GM12874 (cell line): ENCODE data around the gene MISP3.

Source experiments
- TF ChIP-seq, protein P1 (sequence below): IDR thresholded peaks from 2 replicates; pipeline ENCODE4 v1.5.1; 2011; ENCODE audit warnings: low read depth, mild to moderate bottlenecking, control low read depth, low read length, moderate library complexity; ENCODE audit not compliant: insufficient read depth

The MISP3 gene

DNA sequence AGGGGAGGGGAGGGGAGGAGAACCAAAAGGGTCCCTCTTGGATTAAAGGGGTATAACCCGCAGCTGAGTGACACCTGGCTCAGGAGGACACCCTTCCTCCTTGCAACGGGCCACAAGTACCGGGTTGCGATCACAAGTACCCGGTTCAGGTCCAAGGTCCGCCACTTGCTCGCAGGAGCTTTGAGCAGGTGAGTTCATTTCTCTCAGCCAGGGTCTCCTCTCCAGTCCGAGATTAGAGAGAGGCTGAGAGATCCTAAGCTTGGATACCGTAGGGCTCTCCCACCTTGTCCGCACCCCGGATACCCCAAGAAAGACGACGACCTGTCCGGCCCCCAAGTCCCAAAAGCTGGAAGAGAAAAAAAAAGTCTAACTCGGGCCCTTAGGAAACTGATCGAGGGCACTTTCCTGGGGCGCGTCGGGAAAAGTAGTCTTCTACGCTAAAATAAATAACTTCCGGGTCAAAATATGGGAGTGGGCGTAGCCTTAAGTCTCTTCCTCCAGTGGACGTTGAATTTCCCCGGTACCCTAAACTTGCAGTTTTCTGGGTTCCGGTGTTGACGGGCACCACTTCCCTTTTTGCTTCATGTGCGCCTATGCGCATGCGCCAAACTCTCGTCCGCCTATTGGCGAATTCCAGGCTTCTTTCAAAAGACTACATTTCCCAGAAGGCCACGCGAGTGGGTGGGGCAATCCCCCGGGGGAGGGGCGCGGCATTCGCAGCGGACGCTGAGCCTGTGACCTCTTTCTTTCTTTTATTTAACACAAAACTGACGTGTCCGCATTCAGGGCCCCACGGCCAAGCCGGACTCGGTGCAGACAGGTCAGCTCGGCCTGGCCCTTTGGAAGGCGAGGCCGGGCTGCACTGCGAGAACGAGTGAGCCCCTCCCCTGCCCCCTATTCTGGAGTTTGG lies 8.6 kb downstream of the MISP3 start:
- TF ChIP-seq, protein P1, sequence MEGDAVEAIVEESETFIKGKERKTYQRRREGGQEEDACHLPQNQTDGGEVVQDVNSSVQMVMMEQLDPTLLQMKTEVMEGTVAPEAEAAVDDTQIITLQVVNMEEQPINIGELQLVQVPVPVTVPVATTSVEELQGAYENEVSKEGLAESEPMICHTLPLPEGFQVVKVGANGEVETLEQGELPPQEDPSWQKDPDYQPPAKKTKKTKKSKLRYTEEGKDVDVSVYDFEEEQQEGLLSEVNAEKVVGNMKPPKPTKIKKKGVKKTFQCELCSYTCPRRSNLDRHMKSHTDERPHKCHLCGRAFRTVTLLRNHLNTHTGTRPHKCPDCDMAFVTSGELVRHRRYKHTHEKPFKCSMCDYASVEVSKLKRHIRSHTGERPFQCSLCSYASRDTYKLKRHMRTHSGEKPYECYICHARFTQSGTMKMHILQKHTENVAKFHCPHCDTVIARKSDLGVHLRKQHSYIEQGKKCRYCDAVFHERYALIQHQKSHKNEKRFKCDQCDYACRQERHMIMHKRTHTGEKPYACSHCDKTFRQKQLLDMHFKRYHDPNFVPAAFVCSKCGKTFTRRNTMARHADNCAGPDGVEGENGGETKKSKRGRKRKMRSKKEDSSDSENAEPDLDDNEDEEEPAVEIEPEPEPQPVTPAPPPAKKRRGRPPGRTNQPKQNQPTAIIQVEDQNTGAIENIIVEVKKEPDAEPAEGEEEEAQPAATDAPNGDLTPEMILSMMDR = no peak

DNA sequence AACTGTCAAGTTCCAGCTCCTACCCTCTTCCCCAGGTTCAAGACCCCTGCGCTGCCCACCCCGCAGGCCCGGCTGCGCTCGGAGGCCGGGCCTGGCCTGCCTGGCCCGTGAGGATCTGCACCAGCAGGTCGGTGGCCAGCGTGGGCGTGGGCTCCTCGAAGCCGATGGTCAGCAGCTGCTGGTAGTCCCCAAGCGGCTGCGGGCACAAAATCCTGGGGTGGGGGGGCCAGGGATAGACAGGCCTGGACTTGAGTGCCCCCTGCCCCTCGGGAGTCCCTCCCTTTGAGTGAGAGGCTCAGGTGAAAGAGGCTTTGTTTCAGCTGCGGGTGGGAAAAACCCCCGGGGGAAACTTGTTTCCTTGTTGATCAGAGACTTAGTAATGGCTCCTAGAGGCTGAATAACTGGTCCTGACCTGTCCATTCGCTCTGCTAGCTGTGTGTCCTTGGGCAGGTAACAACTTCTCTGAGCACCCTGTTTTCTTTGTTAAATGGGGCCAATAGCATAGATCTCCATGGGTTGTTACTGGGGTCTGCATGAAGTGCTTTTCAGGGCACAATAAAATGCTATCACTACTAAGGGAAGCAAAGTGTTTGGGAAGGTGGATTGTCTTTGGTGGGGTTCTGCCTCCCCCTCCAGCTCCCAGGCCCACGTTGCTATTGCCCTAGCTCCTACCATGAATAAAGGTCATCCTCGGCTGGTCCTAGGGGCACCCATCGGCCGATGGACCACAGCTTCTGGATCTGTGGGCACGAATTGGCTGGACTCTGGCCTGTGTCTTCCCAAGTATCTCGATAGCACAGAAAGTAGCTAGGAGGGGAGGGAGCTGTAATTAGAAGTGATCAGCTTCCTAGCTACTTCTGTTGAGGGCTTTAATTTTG lies 9.4 kb downstream of the MISP3 start:
- TF ChIP-seq, protein P1 = no peak

DNA sequence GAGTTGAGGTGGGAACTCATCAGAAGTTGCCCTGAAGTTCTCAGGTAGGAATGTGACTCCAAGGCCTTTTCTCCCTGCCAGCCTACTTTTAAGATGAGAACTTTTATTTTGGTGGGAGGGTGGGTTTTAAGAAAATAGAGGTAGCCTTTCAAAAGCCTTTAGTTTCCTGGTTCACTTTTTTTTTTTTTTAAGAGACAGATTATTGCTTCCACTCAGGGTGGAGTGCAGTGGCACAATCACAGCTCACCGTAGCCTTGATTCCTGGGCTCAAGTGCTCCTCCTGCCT lies 10.0 kb downstream of the MISP3 start:
- TF ChIP-seq, protein P1 = no peak

DNA sequence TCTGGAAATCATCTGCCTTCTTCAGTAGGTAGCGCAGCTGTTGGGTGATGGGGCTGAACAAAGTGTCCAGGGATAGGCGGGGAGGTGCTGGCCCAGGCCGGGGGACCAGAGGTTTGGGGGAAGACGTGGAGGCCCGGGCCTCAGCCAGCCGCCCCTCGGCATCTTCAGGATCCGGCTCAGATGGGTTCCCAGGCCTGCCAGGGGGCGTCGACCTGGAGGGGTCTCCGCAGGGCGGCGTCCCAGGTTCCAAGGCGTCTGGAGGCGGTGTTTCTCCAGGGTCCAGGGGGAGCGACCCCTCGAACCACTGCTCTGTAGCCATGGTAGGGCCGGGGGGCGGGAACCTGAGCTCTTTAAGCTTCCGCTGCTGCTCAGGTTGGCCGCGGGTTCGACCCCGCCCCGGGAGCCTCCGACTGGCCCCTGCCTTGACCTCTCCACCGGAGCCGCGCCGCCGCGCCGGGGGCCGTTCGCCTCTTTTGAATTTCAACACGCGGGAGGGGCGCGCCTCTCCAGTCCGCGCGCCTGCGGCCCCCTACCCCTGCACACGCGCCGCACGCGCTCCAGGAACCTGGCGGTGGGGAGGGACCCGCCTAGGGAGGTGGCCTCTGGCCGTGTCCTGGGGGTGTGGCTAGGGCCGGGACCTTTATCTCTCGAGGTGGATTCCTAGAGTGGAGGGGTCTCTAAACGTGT lies 12.9 kb downstream of the MISP3 start, which contains the start of gene C19orf67:
TSS of gene C19orf67 (minus strand) at position 475 of the 687 bp plus-strand sequence. CDS start at position 319, 156 bp downstream.
- TF ChIP-seq, protein P1 = no peak

DNA sequence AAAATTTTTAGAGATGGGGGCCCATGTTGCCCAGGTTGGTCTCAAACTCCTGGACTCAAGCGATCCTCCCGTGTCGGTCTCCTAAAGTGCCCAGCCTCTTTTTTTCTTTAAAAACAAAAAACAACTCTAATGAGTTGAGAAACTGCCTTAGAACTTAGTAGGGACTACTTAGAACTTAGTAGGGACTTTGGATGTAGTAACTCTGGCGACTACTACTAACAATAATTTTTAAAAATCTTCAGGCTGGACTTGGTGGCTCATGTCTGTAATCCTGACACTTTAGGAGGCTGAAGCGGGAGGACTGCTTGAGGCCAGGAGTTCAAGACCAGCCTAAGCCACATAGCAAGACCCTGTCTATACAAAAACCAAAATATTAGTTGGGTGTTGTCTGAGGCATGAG lies 13.5 kb downstream of the MISP3 start:
- TF ChIP-seq, protein P1 = no peak

DNA sequence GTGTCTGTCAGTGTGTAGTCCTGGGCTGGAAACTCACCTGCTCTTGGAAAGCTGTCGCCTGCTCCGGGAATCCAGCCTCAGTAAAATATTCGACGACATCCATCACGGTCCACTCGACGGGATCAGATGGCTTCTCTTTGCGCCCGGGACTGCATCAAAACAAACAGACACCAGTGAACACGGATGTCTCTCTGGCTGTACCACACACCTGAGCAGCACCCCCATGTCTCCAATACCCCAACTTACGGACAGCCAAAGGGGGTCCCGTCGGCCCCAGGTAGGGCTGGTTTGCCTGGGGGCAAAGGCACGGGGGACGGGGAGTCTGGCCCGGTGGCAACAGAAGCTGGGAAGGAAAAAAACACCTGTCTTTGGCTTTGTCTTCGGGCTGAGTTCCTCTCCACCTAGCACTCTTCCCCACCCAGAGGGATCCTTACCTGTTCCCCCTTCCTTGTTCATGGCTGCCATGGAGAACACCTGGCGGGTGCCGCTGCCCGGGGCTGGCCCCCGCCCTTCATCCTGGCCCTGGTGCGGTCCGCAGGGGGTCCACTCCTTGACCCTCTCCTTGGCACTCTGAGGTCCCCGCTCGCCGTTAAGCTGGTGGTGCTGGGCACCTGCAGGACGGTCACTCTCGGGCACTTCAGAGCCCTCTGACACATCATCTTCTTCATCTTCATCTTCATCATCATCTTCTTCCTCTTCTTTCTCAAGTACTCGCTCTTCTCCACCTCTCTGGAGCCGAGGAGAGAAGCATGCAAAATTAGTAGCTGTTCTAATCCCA lies 16.2 kb downstream of the MISP3 start:
- TF ChIP-seq, protein P1 = no peak
